Hepatocyte (in vitro differentiated cells): ENCODE measurements around the gene SH2B2.

Source experiments
- EZH2 ChIP-seq: fragments of 200-600 bp; sonication (generic); IDR thresholded peaks from 2 replicates; pipeline ENCODE4 v1.6.1; 2016; ENCODE audit warnings: antibody characterized with exemption, mild to moderate bottlenecking, borderline replicate concordance
- EZH2phosphoT487 ChIP-seq: fragments of 200-600 bp; sonication (generic); IDR thresholded peaks from one replicate; pipeline ENCODE4 v1.6.1; 2018; ENCODE audit warnings: antibody characterized with exemption, mild to moderate bottlenecking, low read depth, moderate library complexity; ENCODE audit not compliant: unreplicated experiment, severe bottlenecking
- TF ChIP-seq, protein P1 (sequence below): fragments of 200-600 bp; sonication (generic); IDR thresholded peaks from 2 replicates; pipeline ENCODE4 v1.5.1; 2016; ENCODE audit warnings: antibody characterized with exemption, mild to moderate bottlenecking; ENCODE audit not compliant: poor library complexity

- TF ChIP-seq, protein P1, sequence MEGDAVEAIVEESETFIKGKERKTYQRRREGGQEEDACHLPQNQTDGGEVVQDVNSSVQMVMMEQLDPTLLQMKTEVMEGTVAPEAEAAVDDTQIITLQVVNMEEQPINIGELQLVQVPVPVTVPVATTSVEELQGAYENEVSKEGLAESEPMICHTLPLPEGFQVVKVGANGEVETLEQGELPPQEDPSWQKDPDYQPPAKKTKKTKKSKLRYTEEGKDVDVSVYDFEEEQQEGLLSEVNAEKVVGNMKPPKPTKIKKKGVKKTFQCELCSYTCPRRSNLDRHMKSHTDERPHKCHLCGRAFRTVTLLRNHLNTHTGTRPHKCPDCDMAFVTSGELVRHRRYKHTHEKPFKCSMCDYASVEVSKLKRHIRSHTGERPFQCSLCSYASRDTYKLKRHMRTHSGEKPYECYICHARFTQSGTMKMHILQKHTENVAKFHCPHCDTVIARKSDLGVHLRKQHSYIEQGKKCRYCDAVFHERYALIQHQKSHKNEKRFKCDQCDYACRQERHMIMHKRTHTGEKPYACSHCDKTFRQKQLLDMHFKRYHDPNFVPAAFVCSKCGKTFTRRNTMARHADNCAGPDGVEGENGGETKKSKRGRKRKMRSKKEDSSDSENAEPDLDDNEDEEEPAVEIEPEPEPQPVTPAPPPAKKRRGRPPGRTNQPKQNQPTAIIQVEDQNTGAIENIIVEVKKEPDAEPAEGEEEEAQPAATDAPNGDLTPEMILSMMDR = no peak
- TF ChIP-seq EZH2 (no peak), EZH2phosphoT487 (no peak)
Observed at GRCh38 chr7:102296514-102296913, 9.8 kb downstream of the SH2B2 start.
